Dendritic cell treated with granulocyte-macrophage colony-stimulating factor and Interleukin-4, amounts not matched to agents 40 ng/mL and 50 ng/mL, for 4 days (primary cell): ENCODE results near the gene SEC61B.
A peak's percentile ranks its signal among the peaks of the same experiment; 100 is the strongest.
"Not testable (repeated sequence)": the region's sequence is repeated elsewhere in the genome, so short reads cannot be mapped to it uniquely, and the experiment has no call there.

Experiments
- H3K27ac Mint-ChIP-seq: one replicate; pipeline ENCODE4 v1.8.0; 2022; ENCODE audit warnings: mild to moderate bottlenecking, mixed read lengths
- H3K27me3 Mint-ChIP-seq: one replicate; pipeline ENCODE4 v1.8.0; 2022; ENCODE audit warnings: mild to moderate bottlenecking, mixed read lengths
- H3K36me3 Mint-ChIP-seq: one replicate; pipeline ENCODE4 v1.8.0; 2022; ENCODE audit warnings: low read depth, mixed read lengths
- H3K4me1 Mint-ChIP-seq: one replicate; pipeline ENCODE4 v1.8.0; 2022; ENCODE audit warnings: low read depth, mixed read lengths
- H3K4me3 Mint-ChIP-seq: one replicate; pipeline ENCODE4 v1.8.0; 2022; ENCODE audit warnings: mild to moderate bottlenecking, moderate library complexity, mixed read lengths
- H3K9me3 Mint-ChIP-seq: one replicate; pipeline ENCODE4 v1.8.0; 2022; ENCODE audit warnings: mixed read lengths
- intact Hi-C: fragments of 100-400 bp; cut with micrococcal nuclease; formaldehyde crosslinking; loops from one replicate; pipeline ENCODE4 v1.15.0; 2022

Gene SEC61B

GRCh38 chr9:99235926-99236634 is 14.0 kb downstream of the SEC61B start:
- Mint-ChIP-seq H3K27ac (no peak overlapping the region), H3K36me3 (peaks cover 55% of the 10 kb centered on the region), H3K4me1 (peaks cover 14% of the 10 kb centered on the region), H3K27me3 (no peaks in the 10 kb centered on the region), H3K9me3 (no peaks in the 10 kb centered on the region), H3K4me3 (no peak overlapping the region)
- intact Hi-C loops = no loop called here

GRCh38 chr9:99237356-99237755 is 15.3 kb downstream of the SEC61B start:
- Mint-ChIP-seq H3K36me3 (peaks cover 49% of the 10 kb centered on the region), H3K27me3 (no peaks in the 10 kb centered on the region), H3K9me3 (no peaks in the 10 kb centered on the region), H3K4me1 (peaks cover 14% of the 10 kb centered on the region), H3K4me3 (no peak overlapping the region), H3K27ac (no peak overlapping the region)
- intact Hi-C loops = no loop called here

- H3K4me3 Mint-ChIP-seq, H3K27ac Mint-ChIP-seq, intact Hi-C loops, H3K27me3 Mint-ChIP-seq, H3K9me3 Mint-ChIP-seq: not testable (repeated sequence)
- H3K36me3 Mint-ChIP-seq = peaks cover 44% of the 10 kb centered on the region
- peaks cover 14% of the 10 kb centered on the region for H3K4me1 Mint-ChIP-seq
Observed at GRCh38 chr9:99237849-99238248, 15.8 kb downstream of the SEC61B start.

- Mint-ChIP-seq H3K27ac (no peak overlapping the region), H3K4me1 (peaks cover 14% of the 10 kb centered on the region), H3K9me3 (no peaks in the 10 kb centered on the region), H3K36me3 (peaks cover 40% of the 10 kb centered on the region), H3K4me3 (no peak overlapping the region), H3K27me3 (no peaks in the 10 kb centered on the region)
- intact Hi-C loops = no loop called here
Observed at GRCh38 chr9:99238331-99238730, 16.2 kb downstream of the SEC61B start.

- H3K9me3 Mint-ChIP-seq = no peaks in the 10 kb centered on the region
- intact Hi-C loops = no loop called here
Observed at GRCh38 chr9:99239341-99240060, 17.4 kb downstream of the SEC61B start.

GRCh38 chr9:99241106-99241505 is 19.0 kb downstream of the SEC61B start:
- intact Hi-C loops = no loop called here
- peaks cover 33% of the 10 kb centered on the region for H3K36me3 Mint-ChIP-seq
- H3K9me3 Mint-ChIP-seq = no peaks in the 10 kb centered on the region

More at GRCh38 chr9:99239341-99240060, 17.4 kb downstream of the SEC61B start:
- Mint-ChIP-seq H3K36me3 (peaks cover 33% of the 10 kb centered on the region), H3K4me1 (peaks cover 21% of the 10 kb centered on the region), H3K4me3 (no peak overlapping the region), H3K27me3 (no peaks in the 10 kb centered on the region), H3K27ac (no peak overlapping the region)

GRCh38 chr9:99244344-99245260 is 22.5 kb downstream of the SEC61B start:
- Mint-ChIP-seq H3K9me3 (no peaks in the 10 kb centered on the region), H3K27ac (peak overlapping the region; percentile 66), H3K36me3 (peaks cover 14% of the 10 kb centered on the region), H3K4me3 (no peak overlapping the region), H3K27me3 (peaks cover 2% of the 10 kb centered on the region), H3K4me1 (peaks cover 13% of the 10 kb centered on the region)
- intact Hi-C loops = no loop called here

More at GRCh38 chr9:99241106-99241505, 19.0 kb downstream of the SEC61B start:
- Mint-ChIP-seq H3K27ac (no peak overlapping the region), H3K4me1 (peaks cover 15% of the 10 kb centered on the region), H3K27me3 (no peaks in the 10 kb centered on the region), H3K4me3 (no peak overlapping the region)

- H3K4me1 Mint-ChIP-seq = peaks cover 4% of the 10 kb centered on the region
- no peaks in the 10 kb centered on the region for H3K9me3 Mint-ChIP-seq
- H3K4me3 Mint-ChIP-seq = no peak overlapping the region
- H3K27me3 Mint-ChIP-seq = peaks cover 4% of the 10 kb centered on the region
- no peak overlapping the region for H3K27ac Mint-ChIP-seq
- intact Hi-C loops = no loop called here
- H3K36me3 Mint-ChIP-seq = no peaks in the 10 kb centered on the region
Observed at GRCh38 chr9:99249619-99250018, 27.5 kb downstream of the SEC61B start.

- intact Hi-C loops = no loop called here
- no peaks in the 10 kb centered on the region for H3K9me3 Mint-ChIP-seq
- H3K4me3 Mint-ChIP-seq = no peak overlapping the region
- peaks cover 4% of the 10 kb centered on the region for H3K27me3 Mint-ChIP-seq
- H3K4me1 Mint-ChIP-seq = no peaks in the 10 kb centered on the region
- H3K36me3 Mint-ChIP-seq = no peaks in the 10 kb centered on the region
- no peak overlapping the region for H3K27ac Mint-ChIP-seq
Observed at GRCh38 chr9:99251157-99251556, 29.1 kb downstream of the SEC61B start.

- no peak overlapping the region for H3K4me3 Mint-ChIP-seq
- intact Hi-C loops = no loop called here
- H3K9me3 Mint-ChIP-seq = no peaks in the 10 kb centered on the region
- H3K27ac Mint-ChIP-seq = peak overlapping the region; percentile 6
- peaks cover 4% of the 10 kb centered on the region for H3K27me3 Mint-ChIP-seq
- no peaks in the 10 kb centered on the region for H3K36me3 Mint-ChIP-seq
- no peaks in the 10 kb centered on the region for H3K4me1 Mint-ChIP-seq
Observed at GRCh38 chr9:99253134-99253533, 31.1 kb downstream of the SEC61B start.

GRCh38 chr9:99253772-99254431 is 31.8 kb downstream of the SEC61B start:
- Mint-ChIP-seq H3K4me3 (no peak overlapping the region), H3K9me3 (no peaks in the 10 kb centered on the region), H3K4me1 (no peaks in the 10 kb centered on the region), H3K36me3 (no peaks in the 10 kb centered on the region), H3K27me3 (peaks cover 2% of the 10 kb centered on the region), H3K27ac (no peak overlapping the region)
- intact Hi-C loops = no loop called here

GRCh38 chr9:99255651-99256050 is 33.6 kb downstream of the SEC61B start:
- Mint-ChIP-seq H3K4me1 (peaks cover 10% of the 10 kb centered on the region), H3K36me3 (no peaks in the 10 kb centered on the region), H3K4me3 (no peak overlapping the region), H3K27ac (no peak overlapping the region), H3K9me3 (no peaks in the 10 kb centered on the region), H3K27me3 (peaks cover 2% of the 10 kb centered on the region)
- intact Hi-C loops = no loop called here

GRCh38 chr9:99257723-99258389 is 35.8 kb downstream of the SEC61B start:
- H3K36me3 Mint-ChIP-seq = no peaks in the 10 kb centered on the region
- H3K9me3 Mint-ChIP-seq = no peaks in the 10 kb centered on the region
- intact Hi-C loops = no loop called here
- no peak overlapping the region for H3K4me3 Mint-ChIP-seq
- no peak overlapping the region for H3K27ac Mint-ChIP-seq
- no peaks in the 10 kb centered on the region for H3K27me3 Mint-ChIP-seq
- peaks cover 11% of the 10 kb centered on the region for H3K4me1 Mint-ChIP-seq
